ENCODE measurements around the gene TLCD2.

- TF ChIP-seq CTCF (IDR thresholded peaks at IDR 0.05): no peak
- TF ChIP-seq POLR2A (IDR thresholded peaks at IDR 0.05): no peak
Measured at GRCh38 chr17:1726626-1727257, 16.6 kb upstream of the TLCD2 start.
